ENCODE results near the gene EFCAB11.

The EFCAB11 gene

DNA sequence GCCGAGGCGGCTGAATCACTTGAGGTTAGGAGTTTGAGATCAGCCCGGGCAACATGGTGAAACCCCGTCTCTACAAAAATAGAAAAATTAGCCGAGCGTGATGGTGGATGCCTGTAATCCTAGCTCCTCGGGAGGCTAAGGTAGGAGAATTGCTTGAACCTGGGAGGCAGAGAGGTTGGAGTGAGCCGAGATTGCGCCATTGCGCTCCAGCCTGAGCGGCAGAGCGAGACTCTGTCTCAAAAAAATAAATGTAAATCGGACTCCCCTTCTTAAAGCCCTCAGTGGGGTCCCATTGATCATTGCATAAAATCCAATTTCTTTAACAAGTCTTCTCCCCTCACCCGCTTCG, 2.1 kb upstream of the EFCAB11 start:
- DNase-seq (ENCODE audit: low spot score): no peak

GRCh38 chr14:89955745-89956660, 1.5 kb upstream of the EFCAB11 start, which contains the start of gene TDP1:
Gene TDP1, plus strand, starts transcription at chr14:89955927. Its CDS starts 7,188 bp downstream, at chr14:89963115.
- DNase-seq (ENCODE audit: low spot score): peak; percentile 95

GRCh38 chr14:89955022-89955744, 653 bp upstream of the EFCAB11 start:
- DNase-seq (ENCODE audit: low spot score): no peak

DNA sequence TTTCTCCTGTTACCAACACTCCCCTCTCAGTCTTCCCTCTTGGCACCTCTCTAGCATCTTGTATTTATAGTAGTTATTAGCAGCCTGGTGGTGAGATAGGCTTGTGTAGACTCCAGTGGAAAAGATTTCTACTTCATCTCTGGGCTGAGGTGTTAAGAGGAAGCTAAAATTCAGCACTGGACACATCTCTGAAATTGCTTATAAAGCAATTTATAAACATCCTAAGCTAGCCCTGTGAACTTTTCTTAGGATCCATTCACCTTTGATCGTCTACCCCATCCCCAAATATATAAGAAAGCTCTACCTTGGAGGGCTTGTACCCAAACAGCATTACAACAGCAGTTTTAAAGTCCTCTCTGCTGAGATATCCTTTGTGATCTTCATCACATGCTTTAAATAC, 928 bp downstream of the EFCAB11 start:
- DNase-seq (ENCODE audit: low spot score): no peak

GRCh38 chr14:89952576-89952975, 2.0 kb downstream of the EFCAB11 start:
- DNase-seq (ENCODE audit: low spot score): no peak

- DNase-seq (ENCODE audit: low spot score): no peak
These were observed 7.2 kb downstream of the EFCAB11 start for GRCh38 chr14:89947344-89947743.

- DNase-seq (ENCODE audit: low spot score): no peak
These were observed 12.6 kb downstream of the EFCAB11 start for GRCh38 chr14:89941830-89942377.

GRCh38 chr14:89936654-89937185, 17.8 kb downstream of the EFCAB11 start:
- DNase-seq (ENCODE audit: low spot score): no peak

DNA sequence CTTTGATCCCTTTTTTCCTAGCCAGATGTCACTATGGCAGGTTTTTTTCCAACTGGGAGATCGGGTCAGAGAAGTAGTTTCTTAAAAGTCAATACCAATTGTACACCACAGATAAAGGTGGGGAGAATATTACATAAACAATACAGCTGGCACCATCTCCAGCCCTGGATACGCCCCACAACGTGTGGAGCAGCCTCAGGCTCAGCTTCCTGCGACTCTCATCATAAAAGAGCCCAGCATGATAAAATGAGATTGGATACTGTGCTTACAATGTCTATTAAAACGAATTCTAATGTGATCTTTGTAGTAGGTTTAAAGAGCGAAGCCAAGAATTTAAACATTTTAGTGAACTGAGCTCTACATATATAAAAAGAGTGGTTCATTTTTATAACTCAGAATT, 21.5 kb downstream of the EFCAB11 start:
- DNase-seq (ENCODE audit: low spot score): no peak

- DNase-seq (ENCODE audit: low spot score): no peak
These were observed 27.2 kb downstream of the EFCAB11 start for GRCh38 chr14:89927186-89927865.

- DNase-seq (ENCODE audit: low spot score): no peak
These were observed 27.8 kb downstream of the EFCAB11 start for GRCh38 chr14:89926694-89927093.

DNA sequence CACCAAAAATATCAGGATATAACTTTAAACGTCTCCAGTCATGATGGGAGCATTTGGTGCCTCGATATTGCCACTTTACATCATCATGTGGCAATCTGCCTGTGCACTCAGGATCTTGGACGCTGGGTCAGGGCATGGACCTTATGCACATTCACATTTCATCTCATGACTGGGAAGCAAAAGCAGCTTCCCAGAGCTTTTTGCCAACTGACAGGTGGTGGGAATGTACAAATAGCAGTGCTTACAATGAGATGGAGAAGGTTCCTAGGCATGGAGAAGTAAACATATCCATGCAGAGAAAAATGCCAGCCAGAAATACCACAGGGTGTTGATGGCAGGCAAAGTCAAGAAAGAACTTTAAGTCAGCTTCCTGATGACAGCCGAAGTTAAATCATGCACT, 30.3 kb downstream of the EFCAB11 start:
- no peak for DNase-seq (ENCODE audit: low spot score)

- peak; percentile 54 for DNase-seq (ENCODE audit: low spot score)
These were observed 32.3 kb downstream of the EFCAB11 start for GRCh38 chr14:89922031-89922907.

GRCh38 chr14:89921346-89921745, 33.2 kb downstream of the EFCAB11 start:
- DNase-seq (ENCODE audit: low spot score): no peak

- DNase-seq (ENCODE audit: low spot score): no peak
These were observed 34.5 kb downstream of the EFCAB11 start for GRCh38 chr14:89920056-89920455.

DNA sequence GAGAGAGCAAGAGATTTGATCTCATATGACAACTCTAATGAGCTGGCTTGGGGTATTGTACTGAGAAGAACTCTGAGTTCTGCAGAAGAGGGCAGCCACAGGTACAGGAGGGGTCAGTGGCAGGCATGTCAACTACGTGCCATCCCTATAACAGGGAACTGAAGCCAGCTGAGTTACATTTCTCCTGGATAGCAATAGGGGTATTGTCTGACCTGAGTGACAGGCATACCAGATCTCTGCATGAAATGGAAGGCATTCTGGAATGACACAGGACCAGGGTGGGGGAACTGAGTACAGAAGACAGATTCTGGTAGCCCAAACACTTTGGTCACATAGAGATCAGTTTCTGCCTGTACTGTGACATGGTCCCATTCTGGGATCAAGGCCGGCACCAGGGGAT, 35.8 kb downstream of the EFCAB11 start:
- DNase-seq (ENCODE audit: low spot score): no peak

DNA sequence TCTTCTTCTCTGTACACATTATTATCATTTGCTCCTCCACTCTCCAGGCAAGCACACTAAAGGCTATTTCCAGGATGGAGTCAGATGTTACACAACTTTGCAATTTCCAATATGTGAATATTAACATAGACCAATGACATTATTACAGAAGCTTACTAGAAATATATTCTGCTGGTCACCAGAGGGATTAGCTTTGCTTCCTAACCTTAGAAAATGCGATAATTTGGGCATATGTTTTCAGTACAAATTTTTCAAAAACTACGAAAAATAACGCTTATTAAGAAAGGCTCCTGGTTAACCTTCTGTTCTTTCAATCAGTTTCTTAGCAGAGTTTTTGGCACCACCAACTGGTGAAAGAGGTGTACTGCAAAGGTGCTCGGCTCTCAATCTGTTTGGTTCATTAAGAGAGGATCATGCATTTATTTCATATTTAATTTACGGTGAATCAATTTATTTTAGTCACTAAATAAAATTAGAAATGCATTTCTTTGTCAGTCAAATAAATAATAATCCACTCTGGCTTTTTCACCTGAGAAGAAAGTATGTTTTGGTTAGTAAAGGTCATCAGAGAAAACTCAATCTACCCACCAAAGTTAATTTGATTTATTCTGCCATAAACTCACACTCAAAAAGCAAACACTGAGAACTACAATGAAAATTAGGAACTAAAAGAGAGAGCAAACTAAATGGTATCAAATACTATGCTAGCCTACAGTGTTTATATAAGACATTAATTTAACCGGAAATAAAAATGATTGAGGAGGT, 39.2 kb downstream of the EFCAB11 start:
- DNase-seq (ENCODE audit: low spot score): peak; percentile 69

GRCh38 chr14:89912667-89913211, 41.8 kb downstream of the EFCAB11 start:
- peak; percentile 63 for DNase-seq (ENCODE audit: low spot score)

DNA sequence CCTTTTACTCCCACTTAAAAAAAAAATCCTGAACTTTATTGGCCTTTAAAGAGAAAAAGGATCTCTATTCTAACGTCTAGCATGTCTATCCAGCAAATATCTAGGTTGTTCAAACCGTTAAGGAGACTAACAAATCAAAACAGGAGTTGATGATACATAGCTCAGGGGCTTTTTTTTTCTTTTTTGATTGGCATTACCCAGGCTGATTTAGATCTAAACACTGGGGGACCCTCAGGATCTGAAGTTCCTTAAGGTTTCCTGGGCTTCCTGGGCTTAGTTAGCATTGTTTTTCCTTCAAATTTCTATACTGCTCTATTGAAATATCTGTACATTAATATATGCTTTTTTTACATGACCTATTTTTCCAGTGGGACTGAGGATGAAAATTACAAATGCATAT, 42.3 kb downstream of the EFCAB11 start:
- no peak for DNase-seq (ENCODE audit: low spot score)

All from kidney capillary endothelial cell (primary cell).